HEK293 (cell line): ENCODE data around the gene ZC3HAV1L.

Source experiments
- CTCF ChIA-PET: fragments of 350-600 bp; formaldehyde crosslinking; extraction: SDS; loops from one replicate; lab custom pipeline; 2021; ENCODE audit warnings: antibody characterized with exemption; lab: Yijun Ruan, JAX
- POLR2A ChIA-PET: fragments of 300-600 bp; formaldehyde crosslinking; extraction: SDS; loops from one replicate; lab custom pipeline; 2020; ENCODE audit warnings: antibody characterized with exemption, inconsistent platforms; lab: Yijun Ruan, JAX
- H3K27ac ChIP-seq: fragments of 200-500 bp; sonication (Bioruptor generic); 2 replicates; pipeline ENCODE4 v1.5.1; 2014; ENCODE audit warnings: low read depth, low read length, control low read depth, inconsistent platforms; ENCODE audit errors: extremely low read depth
- H3K36me3 ChIP-seq, 2 experiments: fragments of 200-500 bp in 1 of 2; sonication (Bioruptor generic) in 1 of 2; 1 replicate in 1 of 2; 2 replicates in 1 of 2; pipeline ENCODE4 v1.5.1; 2014 to 2017; ENCODE audit warnings: inconsistent platforms in 2 of 2, low read length in 2 of 2; ENCODE audit not compliant: control insufficient read depth in 2 of 2, insufficient read depth in 1 of 2
- H3K4me1 ChIP-seq: fragments of 200-500 bp; sonication (Bioruptor generic); 2 replicates; pipeline ENCODE4 v1.5.1; 2014; ENCODE audit warnings: mild to moderate bottlenecking, low read length, inconsistent platforms; ENCODE audit not compliant: control insufficient read depth, insufficient read depth
- H3K4me3 ChIP-seq: 2 replicates; pipeline ENCODE4 v1.5.1; 2011; ENCODE audit warnings: low read depth, mild to moderate bottlenecking, control low read depth, low read length, moderate library complexity
- H3K9me3 ChIP-seq: fragments of 200-500 bp; sonication (Bioruptor generic); 2 replicates; pipeline ENCODE4 v1.5.1; 2014; ENCODE audit warnings: low read depth, low read length, inconsistent platforms; ENCODE audit not compliant: control insufficient read depth, insufficient read depth
- BCL11B ChIP-seq: fragments of 450-650 bp; formaldehyde crosslinking; IDR thresholded peaks from 2 replicates; pipeline ENCODE4 v1.5.1; 2016; ENCODE audit warnings: low read depth, missing biosample characterization, missing genetic modification characterization
- GLIS1 ChIP-seq: fragments of 450-650 bp; formaldehyde crosslinking; IDR thresholded peaks from 2 replicates; pipeline ENCODE4 v1.5.1; 2016; ENCODE audit warnings: missing biosample characterization, missing genetic modification characterization
- GLIS2 ChIP-seq: fragments of 450-650 bp; formaldehyde crosslinking; IDR thresholded peaks from 2 replicates; pipeline ENCODE4 v1.5.1; 2016; ENCODE audit warnings: missing biosample characterization, missing genetic modification characterization
- OVOL3 ChIP-seq: fragments of 450-650 bp; formaldehyde crosslinking; IDR thresholded peaks from 2 replicates; pipeline ENCODE4 v1.5.1; 2016; ENCODE audit warnings: missing biosample characterization, missing genetic modification characterization
- RBAK ChIP-seq: fragments of 450-650 bp; formaldehyde crosslinking; IDR thresholded peaks from 2 replicates; pipeline ENCODE4 v1.5.1; 2016; ENCODE audit warnings: missing biosample characterization, missing genetic modification characterization
- ZBTB1 ChIP-seq: fragments of 450-650 bp; formaldehyde crosslinking; IDR thresholded peaks from 2 replicates; pipeline ENCODE4 v1.5.1; 2016; ENCODE audit warnings: missing biosample characterization, missing genetic modification characterization
- ZFP37 ChIP-seq: fragments of 450-650 bp; formaldehyde crosslinking; IDR thresholded peaks from 2 replicates; pipeline ENCODE4 v1.5.1; 2016; ENCODE audit warnings: missing biosample characterization, missing genetic modification characterization
- ZNF10 ChIP-seq: fragments of 450-650 bp; formaldehyde crosslinking; IDR thresholded peaks from 2 replicates; pipeline ENCODE4 v1.5.1; 2017; ENCODE audit warnings: missing biosample characterization, missing genetic modification characterization
- ZNF114 ChIP-seq: fragments of 450-650 bp; formaldehyde crosslinking; IDR thresholded peaks from 2 replicates; pipeline ENCODE4 v1.5.0; 2017; ENCODE audit warnings: missing biosample characterization, missing genetic modification characterization
- ZNF221 ChIP-seq: fragments of 450-650 bp; formaldehyde crosslinking; IDR thresholded peaks from 2 replicates; pipeline ENCODE4 v1.5.1; 2017; ENCODE audit warnings: missing biosample characterization, missing genetic modification characterization, borderline replicate concordance
- ZNF354C ChIP-seq: fragments of 450-650 bp; formaldehyde crosslinking; IDR thresholded peaks from 2 replicates; pipeline ENCODE4 v1.5.1; 2016; ENCODE audit warnings: missing biosample characterization, missing genetic modification characterization, low read depth, borderline replicate concordance
- ZNF391 ChIP-seq: fragments of 450-650 bp; formaldehyde crosslinking; IDR thresholded peaks from 2 replicates; pipeline ENCODE4 v1.5.1; 2016; ENCODE audit warnings: low read depth, missing biosample characterization, missing genetic modification characterization, borderline replicate concordance
- ZNF521 ChIP-seq: fragments of 450-650 bp; formaldehyde crosslinking; IDR thresholded peaks from 2 replicates; pipeline ENCODE4 v1.5.1; 2017; ENCODE audit warnings: missing biosample characterization, mild to moderate bottlenecking, missing genetic modification characterization
- ZNF571 ChIP-seq: fragments of 450-650 bp; formaldehyde crosslinking; IDR thresholded peaks from 2 replicates; pipeline ENCODE4 v1.5.0; 2017; ENCODE audit warnings: missing biosample characterization, missing genetic modification characterization
- ZNF600 ChIP-seq: fragments of 450-650 bp; formaldehyde crosslinking; IDR thresholded peaks from 2 replicates; pipeline ENCODE4 v1.5.1; 2016; ENCODE audit warnings: missing biosample characterization, missing genetic modification characterization
- ZNF76 ChIP-seq: fragments of 450-650 bp; formaldehyde crosslinking; IDR thresholded peaks from 2 replicates; pipeline ENCODE4; 2016; ENCODE audit warnings: low read depth, missing biosample characterization, missing genetic modification characterization, borderline replicate concordance
- ZNF785 ChIP-seq: fragments of 450-650 bp; formaldehyde crosslinking; IDR thresholded peaks from 2 replicates; pipeline ENCODE4 v1.5.1; 2016; ENCODE audit warnings: missing biosample characterization, missing genetic modification characterization
- TF ChIP-seq, protein P1 (sequence below): fragments of 450-650 bp; formaldehyde crosslinking; IDR thresholded peaks from 2 replicates; pipeline ENCODE4 v1.5.1; 2016; ENCODE audit warnings: missing biosample characterization, missing genetic modification characterization
- TF ChIP-seq, protein P2 (sequence below): fragments of 450-650 bp; formaldehyde crosslinking; IDR thresholded peaks from 2 replicates; pipeline ENCODE4 v1.5.1; 2017; ENCODE audit warnings: missing biosample characterization, missing genetic modification characterization
- TF ChIP-seq, protein P3 (sequence below): fragments of 450-650 bp; formaldehyde crosslinking; IDR thresholded peaks from 2 replicates; pipeline ENCODE4 v1.5.1; 2016; ENCODE audit warnings: missing biosample characterization, missing genetic modification characterization
- TF ChIP-seq, protein P4 (sequence below): fragments of 450-650 bp; IDR thresholded peaks from 2 replicates; pipeline ENCODE4 v1.5.1; 2018; ENCODE audit warnings: missing biosample characterization, missing genetic modification characterization

Gene ZC3HAV1L

DNA sequence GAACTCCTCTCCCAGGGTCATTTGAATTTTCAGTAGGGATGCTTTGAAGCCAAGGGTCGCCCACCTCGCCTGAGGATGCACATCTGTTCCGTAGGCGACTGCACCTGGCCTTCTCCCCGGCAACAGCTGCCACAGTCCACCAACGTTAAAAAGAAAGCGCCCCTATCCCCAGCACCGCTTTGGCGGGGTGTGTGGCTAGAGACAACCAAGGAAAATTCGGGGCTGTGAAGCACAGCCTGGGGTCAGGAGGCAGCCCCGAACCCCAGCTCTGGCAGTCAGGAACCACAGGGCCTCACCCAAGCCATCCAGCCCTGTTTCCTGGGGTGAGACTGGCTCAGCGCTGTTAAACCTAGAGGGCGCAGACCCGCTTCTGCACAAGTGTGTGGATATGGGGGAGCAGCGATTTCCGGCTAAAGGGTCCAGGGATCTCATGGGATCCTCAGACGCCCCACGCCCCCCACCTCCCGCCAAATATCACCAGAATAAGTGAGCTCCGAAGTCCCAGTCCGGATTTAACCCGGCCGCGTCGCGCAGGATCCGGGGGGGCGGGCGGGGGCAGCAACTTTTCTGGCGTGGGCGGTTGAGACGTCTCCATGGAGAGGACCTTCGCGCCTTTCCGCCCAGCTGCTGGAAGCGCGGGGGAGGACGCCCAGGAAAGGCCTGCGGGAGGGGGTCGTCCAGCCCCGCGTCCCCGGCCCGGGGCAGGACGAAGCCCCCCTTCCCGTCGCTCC is 822 bp downstream of the ZC3HAV1L start:
- Histone ChIP-seq H3K4me1 (no peaks in the 10 kb centered on the region), H3K36me3 (peaks cover 0 to 9% of the 10 kb centered on the region in 2 experiments; a peak in 1 of 3 replicates), H3K4me3 (no peak overlapping the region), H3K27ac (no peak overlapping the region), H3K9me3 (no peaks in the 10 kb centered on the region)
- CTCF ChIA-PET: no interaction called here
- POLR2A ChIA-PET: interaction anchor here (0.5 kb wide), 1 partner anchor 101 kb away, joined by 3 read pairs; no protein-coding TSS in a partner anchor
- no peak for TF ChIP-seq ZNF600 (tag by site-specific recombination)

DNA sequence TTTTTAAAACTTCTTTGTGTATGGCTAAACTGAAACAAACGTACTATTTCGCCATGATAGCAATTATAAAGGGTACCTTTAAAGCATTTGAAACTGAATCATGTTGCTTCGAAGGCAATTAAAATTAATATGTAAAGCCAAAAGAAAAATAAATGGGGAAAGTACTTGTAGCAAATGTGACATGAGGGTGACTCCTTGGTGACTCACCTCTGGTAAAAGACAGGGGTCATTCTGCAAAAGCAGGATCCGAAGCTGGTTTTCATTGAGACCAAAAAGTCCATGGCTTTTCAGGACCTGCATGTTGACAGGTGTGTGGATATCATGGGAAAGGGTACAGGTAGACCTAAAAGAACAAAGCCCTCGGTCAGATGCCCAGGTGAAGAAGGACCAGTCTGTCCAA is 1.5 kb downstream of the ZC3HAV1L start:
- TF ChIP-seq ZNF10 (tag by site-specific recombination) (no peak), GLIS1 (tag by site-specific recombination) (no peak), ZNF391 (tag by site-specific recombination) (no peak), ZFP37 (tag by site-specific recombination) (no peak), ZNF571 (tag by site-specific recombination) (no peak), ZNF354C (no peak), ZNF114 (tag by site-specific recombination) (no peak)
- CTCF ChIA-PET: no interaction called here
- POLR2A ChIA-PET: no interaction called here
- no peaks in the 10 kb centered on the region for H3K9me3 ChIP-seq
- no peaks in the 10 kb centered on the region for H3K4me1 ChIP-seq
- no peak overlapping the region for H3K27ac ChIP-seq
- H3K4me3 ChIP-seq: no peak overlapping the region
- peaks cover 0 to 12% of the 10 kb centered on the region in 2 experiments; a peak in 1 of 3 replicates for H3K36me3 ChIP-seq

DNA sequence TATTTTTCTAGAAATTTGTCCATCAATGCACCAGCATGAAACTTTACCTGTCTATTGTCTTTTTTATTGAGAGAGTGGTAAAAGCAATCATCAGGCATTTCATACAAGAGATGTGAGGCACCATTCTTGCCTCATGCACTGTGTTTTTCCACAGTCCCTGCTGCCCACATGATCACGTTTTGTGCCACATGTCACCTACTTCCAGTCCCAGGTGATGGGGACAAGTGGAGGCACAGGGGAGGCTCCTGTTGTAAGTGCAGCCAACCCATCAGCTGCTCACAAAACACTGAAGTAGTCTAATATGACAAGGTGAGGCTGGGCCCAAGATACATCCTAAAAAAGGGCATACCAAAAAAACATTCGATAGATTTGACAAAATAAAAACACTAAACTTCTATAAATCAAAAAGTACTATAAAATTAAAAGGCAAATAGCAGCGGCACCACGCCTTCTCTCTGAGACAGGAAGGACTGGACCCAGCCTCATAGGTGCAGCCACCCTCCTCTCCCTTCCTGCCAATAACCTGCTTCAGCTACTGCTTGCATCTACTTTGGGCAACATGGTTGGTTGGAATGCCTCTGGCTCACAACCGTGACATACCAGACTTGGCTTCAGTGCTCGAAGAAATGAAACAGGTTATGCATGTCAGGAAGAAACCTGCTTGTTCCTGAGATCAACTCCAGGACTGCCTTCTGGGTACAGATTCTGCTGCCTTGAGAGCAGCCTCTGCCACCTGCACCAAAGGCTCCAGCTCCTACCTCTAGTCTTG is 2.3 kb downstream of the ZC3HAV1L start:
- Histone ChIP-seq H3K36me3 (peaks cover 0 to 15% of the 10 kb centered on the region in 2 experiments; a peak in 1 of 3 replicates), H3K9me3 (no peaks in the 10 kb centered on the region), H3K4me3 (no peak overlapping the region), H3K4me1 (no peaks in the 10 kb centered on the region), H3K27ac (no peak overlapping the region)
- POLR2A ChIA-PET: no interaction called here
- CTCF ChIA-PET: no interaction called here
- TF ChIP-seq ZBTB1 (tag by site-specific recombination) (no peak), GLIS2 (tag by site-specific recombination) (no peak), ZNF76 (tag by site-specific recombination) (no peak)
- TF ChIP-seq, protein P1, sequence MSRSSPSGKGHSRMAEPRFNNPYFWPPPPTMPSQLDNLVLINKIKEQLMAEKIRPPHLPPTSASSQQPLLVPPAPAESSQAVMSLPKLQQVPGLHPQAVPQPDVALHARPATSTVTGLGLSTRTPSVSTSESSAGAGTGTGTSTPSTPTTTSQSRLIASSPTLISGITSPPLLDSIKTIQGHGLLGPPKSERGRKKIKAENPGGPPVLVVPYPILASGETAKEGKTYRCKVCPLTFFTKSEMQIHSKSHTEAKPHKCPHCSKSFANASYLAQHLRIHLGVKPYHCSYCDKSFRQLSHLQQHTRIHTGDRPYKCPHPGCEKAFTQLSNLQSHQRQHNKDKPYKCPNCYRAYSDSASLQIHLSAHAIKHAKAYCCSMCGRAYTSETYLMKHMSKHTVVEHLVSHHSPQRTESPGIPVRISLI (tag by site-specific recombination): no peak

DNA sequence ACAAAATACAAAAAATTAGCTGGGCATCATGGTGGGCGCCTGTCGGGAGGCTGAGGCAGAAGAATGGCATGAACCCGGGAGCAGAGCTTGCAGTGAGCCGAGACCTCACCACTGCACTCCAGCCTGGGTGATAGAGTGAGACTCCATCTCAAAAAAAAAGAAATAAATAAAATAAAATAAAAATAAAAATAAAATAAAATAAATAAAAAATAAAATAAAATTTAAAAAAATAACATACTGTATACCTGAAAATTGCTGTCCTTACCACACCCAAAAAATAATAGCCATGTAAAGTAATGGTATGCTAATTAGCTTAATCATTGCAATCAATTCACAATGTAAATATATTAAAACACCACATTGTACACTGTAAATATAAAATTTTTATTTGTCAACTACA is 3.4 kb downstream of the ZC3HAV1L start:
- Histone ChIP-seq H3K9me3 (no peaks in the 10 kb centered on the region), H3K4me3 (no peak overlapping the region), H3K4me1 (no peaks in the 10 kb centered on the region), H3K27ac (no peak overlapping the region), H3K36me3 (peaks cover 0 to 17% of the 10 kb centered on the region in 2 experiments; a peak in 1 of 3 replicates)
- CTCF ChIA-PET: interaction anchor here (1.3 kb wide), 1 partner anchor 15 kb away, joined by 8 read pairs; no protein-coding TSS in a partner anchor
- POLR2A ChIA-PET: no interaction called here
- TF ChIP-seq OVOL3 (tag by site-specific recombination): no peak
- TF ChIP-seq, protein P2, sequence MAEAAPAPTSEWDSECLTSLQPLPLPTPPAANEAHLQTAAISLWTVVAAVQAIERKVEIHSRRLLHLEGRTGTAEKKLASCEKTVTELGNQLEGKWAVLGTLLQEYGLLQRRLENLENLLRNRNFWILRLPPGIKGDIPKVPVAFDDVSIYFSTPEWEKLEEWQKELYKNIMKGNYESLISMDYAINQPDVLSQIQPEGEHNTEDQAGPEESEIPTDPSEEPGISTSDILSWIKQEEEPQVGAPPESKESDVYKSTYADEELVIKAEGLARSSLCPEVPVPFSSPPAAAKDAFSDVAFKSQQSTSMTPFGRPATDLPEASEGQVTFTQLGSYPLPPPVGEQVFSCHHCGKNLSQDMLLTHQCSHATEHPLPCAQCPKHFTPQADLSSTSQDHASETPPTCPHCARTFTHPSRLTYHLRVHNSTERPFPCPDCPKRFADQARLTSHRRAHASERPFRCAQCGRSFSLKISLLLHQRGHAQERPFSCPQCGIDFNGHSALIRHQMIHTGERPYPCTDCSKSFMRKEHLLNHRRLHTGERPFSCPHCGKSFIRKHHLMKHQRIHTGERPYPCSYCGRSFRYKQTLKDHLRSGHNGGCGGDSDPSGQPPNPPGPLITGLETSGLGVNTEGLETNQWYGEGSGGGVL (tag by site-specific recombination): no peak
- TF ChIP-seq ZNF221 (tag by site-specific recombination): no peak
- no peak for TF ChIP-seq ZNF521 (tag by site-specific recombination)
- TF ChIP-seq, protein P3, sequence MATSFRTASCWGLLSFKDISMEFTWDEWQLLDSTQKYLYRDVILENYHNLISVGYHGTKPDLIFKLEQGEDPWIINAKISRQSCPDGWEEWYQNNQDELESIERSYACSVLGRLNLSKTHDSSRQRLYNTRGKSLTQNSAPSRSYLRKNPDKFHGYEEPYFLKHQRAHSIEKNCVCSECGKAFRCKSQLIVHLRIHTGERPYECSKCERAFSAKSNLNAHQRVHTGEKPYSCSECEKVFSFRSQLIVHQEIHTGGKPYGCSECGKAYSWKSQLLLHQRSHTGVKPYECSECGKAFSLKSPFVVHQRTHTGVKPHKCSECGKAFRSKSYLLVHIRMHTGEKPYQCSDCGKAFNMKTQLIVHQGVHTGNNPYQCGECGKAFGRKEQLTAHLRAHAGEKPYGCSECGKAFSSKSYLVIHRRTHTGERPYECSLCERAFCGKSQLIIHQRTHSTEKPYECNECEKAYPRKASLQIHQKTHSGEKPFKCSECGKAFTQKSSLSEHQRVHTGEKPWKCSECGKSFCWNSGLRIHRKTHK (tag by site-specific recombination): no peak
- no peak for TF ChIP-seq ZNF785 (tag by site-specific recombination)
- no peak for TF ChIP-seq RBAK (tag by site-specific recombination)
- no peak for TF ChIP-seq BCL11B (tag by site-specific recombination)
- TF ChIP-seq, protein P4, sequence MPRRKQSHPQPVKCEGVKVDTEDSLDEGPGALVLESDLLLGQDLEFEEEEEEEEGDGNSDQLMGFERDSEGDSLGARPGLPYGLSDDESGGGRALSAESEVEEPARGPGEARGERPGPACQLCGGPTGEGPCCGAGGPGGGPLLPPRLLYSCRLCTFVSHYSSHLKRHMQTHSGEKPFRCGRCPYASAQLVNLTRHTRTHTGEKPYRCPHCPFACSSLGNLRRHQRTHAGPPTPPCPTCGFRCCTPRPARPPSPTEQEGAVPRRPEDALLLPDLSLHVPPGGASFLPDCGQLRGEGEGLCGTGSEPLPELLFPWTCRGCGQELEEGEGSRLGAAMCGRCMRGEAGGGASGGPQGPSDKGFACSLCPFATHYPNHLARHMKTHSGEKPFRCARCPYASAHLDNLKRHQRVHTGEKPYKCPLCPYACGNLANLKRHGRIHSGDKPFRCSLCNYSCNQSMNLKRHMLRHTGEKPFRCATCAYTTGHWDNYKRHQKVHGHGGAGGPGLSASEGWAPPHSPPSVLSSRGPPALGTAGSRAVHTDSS (tag by site-specific recombination): no peak
